ENCODE results near the gene SCLT1.

Gene SCLT1

GRCh38 chr4:128880662-128881061 is 212.7 kb downstream of the SCLT1 start:
- no peak for TF ChIP-seq CTCF (IDR thresholded peaks at IDR 0.05; ENCODE audit: low read depth, low read length)
- no peak overlapping the region for H3K4me3 ChIP-seq (ENCODE audit: low read depth, low read length)

GRCh38 chr4:128879971-128880370 is 213.4 kb downstream of the SCLT1 start:
- TF ChIP-seq CTCF (IDR thresholded peaks at IDR 0.05; ENCODE audit: low read depth, low read length), result no peak
- no peak overlapping the region for H3K4me3 ChIP-seq (ENCODE audit: low read depth, low read length)

- no peak overlapping the region for H3K4me3 ChIP-seq (ENCODE audit: low read depth, low read length)
- TF ChIP-seq CTCF (IDR thresholded peaks at IDR 0.05; ENCODE audit: low read depth, low read length), result no peak
Observed at GRCh38 chr4:128879283-128879682, 214.1 kb downstream of the SCLT1 start.

GRCh38 chr4:128877934-128878333 is 215.4 kb downstream of the SCLT1 start:
- H3K4me3 ChIP-seq (ENCODE audit: low read depth, low read length), result no peak overlapping the region
- TF ChIP-seq CTCF (IDR thresholded peaks at IDR 0.05; ENCODE audit: low read depth, low read length), result no peak

GRCh38 chr4:128876200-128876599 is 217.1 kb downstream of the SCLT1 start:
- TF ChIP-seq CTCF (IDR thresholded peaks at IDR 0.05; ENCODE audit: low read depth, low read length), result no peak
- H3K4me3 ChIP-seq (ENCODE audit: low read depth, low read length), result no peak overlapping the region

GRCh38 chr4:128871948-128872347 is 221.4 kb downstream of the SCLT1 start:
- no peak overlapping the region for H3K4me3 ChIP-seq (ENCODE audit: low read depth, low read length)
- no peak for TF ChIP-seq CTCF (IDR thresholded peaks at IDR 0.05; ENCODE audit: low read depth, low read length)

- H3K4me3 ChIP-seq (ENCODE audit: low read depth, low read length), result no peak overlapping the region
- TF ChIP-seq CTCF (IDR thresholded peaks at IDR 0.05; ENCODE audit: low read depth, low read length), result no peak
Observed at GRCh38 chr4:128869776-128870509, 223.4 kb downstream of the SCLT1 start.
